WTC11 (cell line): ENCODE data around the gene GTF3C2.

ENCODE experiments used
- TCF7 ChIP-seq: sonication (generic); formaldehyde crosslinking; IDR thresholded peaks from 2 replicates; pipeline ENCODE4 v1.8.0; 2022; ENCODE audit warnings: mild to moderate bottlenecking, low read depth, missing genetic modification reagents, moderate library complexity
- ZNF138 ChIP-seq: sonication (generic); formaldehyde crosslinking; conservative IDR thresholded peaks from 2 replicates; pipeline ENCODE4 v1.8.1; 2022; ENCODE audit warnings: mild to moderate bottlenecking, moderate library complexity, missing genetic modification reagents
- TF ChIP-seq, protein P1 (sequence below): fragments of 200-600 bp; IDR thresholded peaks from 2 replicates; pipeline ENCODE4 v1.8.0; 2022; ENCODE audit warnings: antibody characterized with exemption
- TF ChIP-seq, protein P2 (sequence below): sonication (generic); formaldehyde crosslinking; IDR thresholded peaks from 2 replicates; pipeline ENCODE4 v1.8.0; 2023; ENCODE audit warnings: missing genetic modification reagents, mild to moderate bottlenecking, borderline replicate concordance

- TF ChIP-seq, protein P1, sequence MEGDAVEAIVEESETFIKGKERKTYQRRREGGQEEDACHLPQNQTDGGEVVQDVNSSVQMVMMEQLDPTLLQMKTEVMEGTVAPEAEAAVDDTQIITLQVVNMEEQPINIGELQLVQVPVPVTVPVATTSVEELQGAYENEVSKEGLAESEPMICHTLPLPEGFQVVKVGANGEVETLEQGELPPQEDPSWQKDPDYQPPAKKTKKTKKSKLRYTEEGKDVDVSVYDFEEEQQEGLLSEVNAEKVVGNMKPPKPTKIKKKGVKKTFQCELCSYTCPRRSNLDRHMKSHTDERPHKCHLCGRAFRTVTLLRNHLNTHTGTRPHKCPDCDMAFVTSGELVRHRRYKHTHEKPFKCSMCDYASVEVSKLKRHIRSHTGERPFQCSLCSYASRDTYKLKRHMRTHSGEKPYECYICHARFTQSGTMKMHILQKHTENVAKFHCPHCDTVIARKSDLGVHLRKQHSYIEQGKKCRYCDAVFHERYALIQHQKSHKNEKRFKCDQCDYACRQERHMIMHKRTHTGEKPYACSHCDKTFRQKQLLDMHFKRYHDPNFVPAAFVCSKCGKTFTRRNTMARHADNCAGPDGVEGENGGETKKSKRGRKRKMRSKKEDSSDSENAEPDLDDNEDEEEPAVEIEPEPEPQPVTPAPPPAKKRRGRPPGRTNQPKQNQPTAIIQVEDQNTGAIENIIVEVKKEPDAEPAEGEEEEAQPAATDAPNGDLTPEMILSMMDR = no peak
- TF ChIP-seq, protein P2, sequence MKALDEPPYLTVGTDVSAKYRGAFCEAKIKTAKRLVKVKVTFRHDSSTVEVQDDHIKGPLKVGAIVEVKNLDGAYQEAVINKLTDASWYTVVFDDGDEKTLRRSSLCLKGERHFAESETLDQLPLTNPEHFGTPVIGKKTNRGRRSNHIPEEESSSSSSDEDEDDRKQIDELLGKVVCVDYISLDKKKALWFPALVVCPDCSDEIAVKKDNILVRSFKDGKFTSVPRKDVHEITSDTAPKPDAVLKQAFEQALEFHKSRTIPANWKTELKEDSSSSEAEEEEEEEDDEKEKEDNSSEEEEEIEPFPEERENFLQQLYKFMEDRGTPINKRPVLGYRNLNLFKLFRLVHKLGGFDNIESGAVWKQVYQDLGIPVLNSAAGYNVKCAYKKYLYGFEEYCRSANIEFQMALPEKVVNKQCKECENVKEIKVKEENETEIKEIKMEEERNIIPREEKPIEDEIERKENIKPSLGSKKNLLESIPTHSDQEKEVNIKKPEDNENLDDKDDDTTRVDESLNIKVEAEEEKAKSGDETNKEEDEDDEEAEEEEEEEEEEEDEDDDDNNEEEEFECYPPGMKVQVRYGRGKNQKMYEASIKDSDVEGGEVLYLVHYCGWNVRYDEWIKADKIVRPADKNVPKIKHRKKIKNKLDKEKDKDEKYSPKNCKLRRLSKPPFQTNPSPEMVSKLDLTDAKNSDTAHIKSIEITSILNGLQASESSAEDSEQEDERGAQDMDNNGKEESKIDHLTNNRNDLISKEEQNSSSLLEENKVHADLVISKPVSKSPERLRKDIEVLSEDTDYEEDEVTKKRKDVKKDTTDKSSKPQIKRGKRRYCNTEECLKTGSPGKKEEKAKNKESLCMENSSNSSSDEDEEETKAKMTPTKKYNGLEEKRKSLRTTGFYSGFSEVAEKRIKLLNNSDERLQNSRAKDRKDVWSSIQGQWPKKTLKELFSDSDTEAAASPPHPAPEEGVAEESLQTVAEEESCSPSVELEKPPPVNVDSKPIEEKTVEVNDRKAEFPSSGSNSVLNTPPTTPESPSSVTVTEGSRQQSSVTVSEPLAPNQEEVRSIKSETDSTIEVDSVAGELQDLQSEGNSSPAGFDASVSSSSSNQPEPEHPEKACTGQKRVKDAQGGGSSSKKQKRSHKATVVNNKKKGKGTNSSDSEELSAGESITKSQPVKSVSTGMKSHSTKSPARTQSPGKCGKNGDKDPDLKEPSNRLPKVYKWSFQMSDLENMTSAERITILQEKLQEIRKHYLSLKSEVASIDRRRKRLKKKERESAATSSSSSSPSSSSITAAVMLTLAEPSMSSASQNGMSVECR (CRISPR knock-in tag) = no peak
- TF ChIP-seq TCF7 (CRISPR knock-in tag) (no peak), ZNF138 (CRISPR knock-in tag) (no peak)
These were observed 8.9 kb downstream of the GTF3C2 start for GRCh38 chr2:27347641-27348040.
